Vagina (tissue), 2 donors: ENCODE data around the gene JAM3. TPM values are rescaled to one million over a fixed set of nuclear protein-coding genes. Genes with fewer than 3 reads are reported as not detected.

Source experiments
- DNase-seq, 2 donors: peaks; one replicate each; pipeline ENCODE4 v3.0.0-alpha.2; 2017; ENCODE audit errors: extremely low spot score in 2 of 2
- H3K27ac ChIP-seq: fragments of 200-600 bp; sonication (generic); one replicate; pipeline ENCODE4 v1.5.1; 2019
- H3K27me3 ChIP-seq: fragments of 200-600 bp; sonication (generic); one replicate; pipeline ENCODE4 v1.5.1; 2019
- H3K36me3 ChIP-seq, 2 donors: fragments of 200-600 bp; sonication (generic); one replicate each; pipeline ENCODE4 v1.5.1; 2017 to 2019
- H3K4me1 ChIP-seq: fragments of 200-600 bp; sonication (generic); one replicate; pipeline ENCODE4 v1.5.1; 2019
- H3K4me3 ChIP-seq, 2 donors: fragments of 200-600 bp; sonication (generic); 1 replicate in 1 of 2; 2 replicates in 1 of 2; pipeline ENCODE4 v1.5.1; 2016 to 2019
- H3K9me3 ChIP-seq: fragments of 200-600 bp; sonication (generic); one replicate; pipeline ENCODE4 v1.5.1; 2019
- CTCF ChIP-seq, 3 experiments: fragments of 450-650 bp in 2 of 3; fragments of 200-600 bp in 1 of 3; sonication (generic) in 1 of 3; IDR thresholded peaks; one replicate each; pipeline ENCODE4 v1.5.1; 2017 to 2019; ENCODE audit warnings: antibody characterized with exemption in 3 of 3, mild to moderate bottlenecking in 2 of 3, moderate library complexity in 2 of 3
- POLR2A ChIP-seq, 2 donors: fragments of 450-650 bp; IDR thresholded peaks; one replicate each; pipeline ENCODE4 v1.6.1; 2017; ENCODE audit warnings: antibody characterized with exemption in 2 of 2, mild to moderate bottlenecking in 2 of 2, moderate library complexity in 2 of 2
- POLR2AphosphoS5 ChIP-seq, 2 donors: sonication (generic); formaldehyde crosslinking; IDR thresholded peaks; one replicate each; pipeline ENCODE4 v1.9.0; 2017; ENCODE audit warnings: antibody characterized with exemption in 2 of 2, mild to moderate bottlenecking in 2 of 2, low read depth in 1 of 2; ENCODE audit not compliant: insufficient read depth in 1 of 2
- intact Hi-C: fragments of 100-400 bp; cut with DNase I; formaldehyde crosslinking; loops from one replicate; pipeline ENCODE4 v1.15.1; 2023
- total RNA-seq: library from RNA; depleted of rRNA; stranded (reverse); fragments of >200 nt; gene quantifications from one replicate; pipeline ENCODE4 v1.2.3, GENCODE V29; 2016

JAM3 gene
- total RNA-seq, 1 donor from 2014 or later, result 31.7 TPM

GRCh38 chr11:134030853-134031252 is 38.0 kb upstream of the JAM3 start:
- Histone ChIP-seq H3K27me3 (no peaks in the 10 kb centered on the region), H3K9me3 (no peaks in the 10 kb centered on the region), H3K27ac (no peak overlapping the region), H3K36me3 (no peaks in the 10 kb centered on the region), H3K4me1 (peaks cover 33% of the 10 kb centered on the region), H3K4me3 (no peak overlapping the region)
- intact Hi-C loops, result no loop called here
- DNase-seq, result no peak
- TF ChIP-seq POLR2AphosphoS5 (IDR thresholded peaks at IDR 0.05; ENCODE audit: insufficient read depth in 1 of 2, low read depth in 1 of 2), result no peak
- no peak for TF ChIP-seq POLR2A (IDR thresholded peaks at IDR 0.05)
- TF ChIP-seq CTCF (IDR thresholded peaks at IDR 0.05), result no peak

DNA sequence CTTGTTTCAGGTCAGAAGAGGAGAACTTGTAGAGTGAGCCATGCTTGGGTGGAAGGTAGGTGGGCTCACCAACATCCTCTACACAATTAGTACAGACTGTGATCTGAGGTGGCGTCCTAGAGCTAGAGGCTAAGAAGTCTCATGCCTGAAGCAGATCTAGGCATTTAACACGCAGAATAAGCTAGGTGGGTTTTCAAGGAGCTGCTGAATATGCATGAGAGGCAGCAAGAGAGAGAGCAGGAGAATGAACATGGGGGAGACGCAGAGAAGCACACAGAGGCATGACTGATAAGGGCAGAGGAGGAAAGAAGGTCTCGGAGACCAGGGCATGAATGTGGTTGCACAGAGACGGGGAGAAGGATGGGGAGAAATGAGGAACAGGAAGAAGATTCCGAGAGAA is 36.8 kb upstream of the JAM3 start:
- no peaks in the 10 kb centered on the region for H3K27me3 ChIP-seq
- peaks cover 41% of the 10 kb centered on the region for H3K4me1 ChIP-seq
- H3K27ac ChIP-seq, result peak overlapping the region; percentile 98
- TF ChIP-seq POLR2A (IDR thresholded peaks at IDR 0.05) (no peak), CTCF (IDR thresholded peaks at IDR 0.05) (no peak), POLR2AphosphoS5 (IDR thresholded peaks at IDR 0.05; ENCODE audit: insufficient read depth in 1 of 2, low read depth in 1 of 2) (no peak)
- H3K4me3 ChIP-seq, result no peak overlapping the region
- intact Hi-C loops, result no loop called here
- no peaks in the 10 kb centered on the region for H3K36me3 ChIP-seq
- no peaks in the 10 kb centered on the region for H3K9me3 ChIP-seq
- no peak for DNase-seq

DNA sequence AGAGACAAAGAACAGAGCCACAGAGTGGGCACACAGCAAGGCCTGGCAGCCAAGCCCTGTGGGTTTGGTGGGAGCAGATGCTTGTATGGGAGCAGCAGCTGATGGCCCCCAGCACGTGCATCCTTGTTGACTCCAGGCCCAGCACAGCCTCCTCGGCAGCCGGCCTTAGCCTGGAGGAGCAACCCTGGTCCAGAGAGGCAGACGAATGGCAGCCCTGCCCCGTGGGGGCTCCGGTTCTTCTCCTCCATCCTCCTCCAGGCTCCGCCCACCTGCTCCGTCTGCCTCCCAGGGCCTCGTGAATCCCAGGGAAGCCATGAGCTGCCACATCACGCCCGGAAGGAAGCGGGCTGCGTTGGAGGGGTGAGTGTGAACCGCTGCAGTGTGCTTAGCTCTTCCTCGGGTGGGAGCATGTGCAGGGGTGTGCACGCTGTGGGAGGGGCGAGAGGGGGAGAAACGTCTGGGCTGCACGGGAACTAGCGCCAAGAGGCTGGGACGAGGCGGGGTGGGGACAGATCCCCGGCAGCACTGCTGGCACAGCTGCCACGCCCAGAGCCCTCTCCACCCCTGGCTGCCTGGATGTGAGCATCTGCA is 36.3 kb upstream of the JAM3 start:
- no peak for DNase-seq
- peak overlapping the region; percentile 98 for H3K27ac ChIP-seq
- no peak overlapping the region for H3K4me3 ChIP-seq
- no peak for TF ChIP-seq CTCF (IDR thresholded peaks at IDR 0.05)
- no peak for TF ChIP-seq POLR2A (IDR thresholded peaks at IDR 0.05)
- peak in 1 of 2 donors; percentile 41 for TF ChIP-seq POLR2AphosphoS5 (IDR thresholded peaks at IDR 0.05; ENCODE audit: insufficient read depth in 1 of 2, low read depth in 1 of 2)
- H3K9me3 ChIP-seq, result no peaks in the 10 kb centered on the region
- peaks cover 44% of the 10 kb centered on the region for H3K4me1 ChIP-seq
- H3K27me3 ChIP-seq, result no peaks in the 10 kb centered on the region
- no peaks in the 10 kb centered on the region for H3K36me3 ChIP-seq
- intact Hi-C loops, result no loop called here

DNA sequence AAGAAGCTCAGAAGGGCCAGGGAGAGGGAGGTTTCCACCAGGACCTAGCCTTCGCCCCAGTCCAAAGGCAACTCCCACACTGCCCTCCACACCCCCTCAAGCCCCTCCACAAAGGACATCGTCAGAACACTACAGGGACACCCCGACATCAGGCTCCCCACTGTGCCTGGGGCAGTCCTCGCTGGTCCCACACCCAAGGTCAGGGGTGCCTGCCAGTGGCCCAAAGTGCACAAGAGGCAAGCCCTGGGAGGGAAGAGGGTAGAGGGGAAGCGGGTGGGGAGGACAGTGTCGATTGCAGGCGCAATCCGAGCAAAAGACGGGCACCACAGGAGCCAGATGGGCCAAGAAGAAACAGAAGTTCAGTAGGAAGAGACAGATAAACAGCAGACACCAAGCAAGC is 35.6 kb upstream of the JAM3 start:
- no peak for TF ChIP-seq POLR2A (IDR thresholded peaks at IDR 0.05)
- no peak for TF ChIP-seq CTCF (IDR thresholded peaks at IDR 0.05)
- no peak for TF ChIP-seq POLR2AphosphoS5 (IDR thresholded peaks at IDR 0.05; ENCODE audit: insufficient read depth in 1 of 2, low read depth in 1 of 2)
- no peaks in the 10 kb centered on the region for H3K9me3 ChIP-seq
- no peak for DNase-seq
- intact Hi-C loops, result no loop called here
- peaks cover 50% of the 10 kb centered on the region for H3K4me1 ChIP-seq
- no peaks in the 10 kb centered on the region for H3K36me3 ChIP-seq
- H3K4me3 ChIP-seq, result peak overlapping the region; percentile 22 to 31
- no peaks in the 10 kb centered on the region for H3K27me3 ChIP-seq
- H3K27ac ChIP-seq, result peak overlapping the region; percentile 98

GRCh38 chr11:134033696-134034491 is 35.0 kb upstream of the JAM3 start:
- peak overlapping the region; percentile 98 for H3K27ac ChIP-seq
- H3K4me3 ChIP-seq, result peak overlapping the region; percentile 22 to 31
- no peaks in the 10 kb centered on the region for H3K27me3 ChIP-seq
- H3K9me3 ChIP-seq, result no peaks in the 10 kb centered on the region
- TF ChIP-seq CTCF (IDR thresholded peaks at IDR 0.05), result no peak
- TF ChIP-seq POLR2AphosphoS5 (IDR thresholded peaks at IDR 0.05; ENCODE audit: insufficient read depth in 1 of 2, low read depth in 1 of 2), result peak; percentile 81 to 89
- intact Hi-C loops, result no loop called here
- DNase-seq, result no peak
- peaks cover 50% of the 10 kb centered on the region for H3K4me1 ChIP-seq
- no peaks in the 10 kb centered on the region for H3K36me3 ChIP-seq
